Peyer's patch (tissue), 4 donors: ENCODE measurements around the gene CYB5R3. TPM values are rescaled to one million over a fixed set of nuclear protein-coding genes. Genes with fewer than 3 reads are reported as not detected.

ENCODE experiments used
- DNase-seq, 3 donors: peaks; one replicate each; pipeline ENCODE4 v3.0.0-alpha.2; 2017 to 2019
- H3K27ac ChIP-seq, 4 donors: fragments of 200-600 bp; sonication (generic); one replicate each; pipeline ENCODE4 v1.5.1; 2016 to 2019
- H3K27me3 ChIP-seq, 2 donors: fragments of 200-600 bp; sonication (generic); one replicate each; pipeline ENCODE4 v1.5.1; 2019
- H3K36me3 ChIP-seq, 3 donors: fragments of 200-600 bp; sonication (generic); one replicate each; pipeline ENCODE4 v1.5.1; 2016 to 2019
- H3K4me1 ChIP-seq, 4 donors: fragments of 200-600 bp; sonication (generic); one replicate each; pipeline ENCODE4 v1.5.1; 2016 to 2019
- H3K4me3 ChIP-seq, 4 donors: fragments of 200-600 bp; sonication (generic); 1 replicate in 3 of 4; 2 replicates in 1 of 4; pipeline ENCODE4 v1.5.1; 2016 to 2019; ENCODE audit warnings: mild to moderate bottlenecking in 1 of 4
- H3K9me3 ChIP-seq, 4 donors: fragments of 200-600 bp; sonication (generic); one replicate each; pipeline ENCODE4 v1.5.1; 2016 to 2019; ENCODE audit warnings: mild to moderate bottlenecking in 1 of 4
- POLR2A ChIP-seq, 2 donors: fragments of 450-650 bp; IDR thresholded peaks; one replicate each; pipeline ENCODE4 v1.5.1; 2017; ENCODE audit warnings: antibody characterized with exemption in 2 of 2, mild to moderate bottlenecking in 2 of 2, moderate library complexity in 2 of 2
- total RNA-seq, 4 donors: library from RNA; depleted of rRNA; stranded (reverse); fragments of >200 nt; gene quantifications; one replicate each; pipeline ENCODE4 v1.1.0, GENCODE V29; 2016
- TF ChIP-seq, protein P1 (sequence below), 6 experiments: fragments of 450-650 bp in 4 of 6; fragments of 200-600 bp in 2 of 6; sonication (generic) in 1 of 6; IDR thresholded peaks; one replicate each; pipeline ENCODE4 v1.5.1; 2017 to 2019; ENCODE audit warnings: antibody characterized with exemption in 6 of 6, mild to moderate bottlenecking in 3 of 6, moderate library complexity in 1 of 6

CYB5R3 gene
- total RNA-seq, 4 donors from 2014 or later = 59.4 to 147 (median 117) TPM

DNA sequence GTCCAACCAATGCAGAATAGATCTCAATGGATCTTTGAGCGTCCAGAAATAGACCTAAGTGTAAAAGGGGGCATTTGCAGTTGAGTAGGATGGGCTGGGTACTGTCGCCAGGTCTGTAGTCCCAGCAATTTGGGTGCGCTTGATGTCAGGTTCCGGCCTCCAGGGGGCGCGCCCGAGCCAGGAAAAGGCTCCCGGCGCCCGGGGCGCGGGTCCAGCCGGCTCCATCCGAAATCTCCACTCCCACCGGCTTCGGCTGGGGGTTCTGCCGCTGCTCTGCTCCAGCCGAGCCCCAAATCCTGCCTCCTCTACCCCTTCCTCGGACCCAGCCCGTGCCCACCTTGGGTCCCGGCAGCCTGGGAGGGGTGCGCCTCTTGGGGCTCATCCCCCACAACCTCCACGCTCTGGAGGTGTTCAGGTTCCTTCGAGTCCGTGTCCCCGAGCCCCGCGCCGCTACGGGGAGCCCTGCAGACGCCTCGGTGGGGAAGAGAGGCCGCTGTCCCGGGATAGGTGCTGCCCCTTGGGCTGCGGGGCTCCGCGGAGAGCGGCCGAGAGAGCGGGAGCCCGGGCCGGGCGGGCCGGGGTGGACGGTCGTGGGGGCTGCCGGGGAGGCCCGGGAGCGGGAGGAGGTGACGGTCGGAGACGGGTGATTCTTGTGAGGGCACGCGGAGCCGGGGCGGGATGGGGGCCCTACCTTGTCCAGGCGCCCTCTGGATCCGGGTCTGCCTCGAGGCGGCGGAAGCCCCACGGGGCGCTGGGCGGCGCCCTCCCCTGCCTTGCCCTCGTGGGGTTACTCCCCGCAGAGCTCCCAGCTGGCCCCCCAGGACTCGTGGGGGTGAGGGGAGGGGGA, 13.0 kb upstream of the CYB5R3 start:
- Histone ChIP-seq H3K36me3 (no peaks in the 10 kb centered on the region), H3K27me3 (no peaks in the 10 kb centered on the region), H3K27ac (peak overlapping the region in 2 of 4 donors; percentile 24 to 70), H3K9me3 (no peaks in the 10 kb centered on the region), H3K4me1 (peaks cover 0 to 12% (median 7%) of the 10 kb centered on the region in 4 donors), H3K4me3 (peak overlapping the region; percentile 41 to 57 (median 56))
- TF ChIP-seq, protein P1, sequence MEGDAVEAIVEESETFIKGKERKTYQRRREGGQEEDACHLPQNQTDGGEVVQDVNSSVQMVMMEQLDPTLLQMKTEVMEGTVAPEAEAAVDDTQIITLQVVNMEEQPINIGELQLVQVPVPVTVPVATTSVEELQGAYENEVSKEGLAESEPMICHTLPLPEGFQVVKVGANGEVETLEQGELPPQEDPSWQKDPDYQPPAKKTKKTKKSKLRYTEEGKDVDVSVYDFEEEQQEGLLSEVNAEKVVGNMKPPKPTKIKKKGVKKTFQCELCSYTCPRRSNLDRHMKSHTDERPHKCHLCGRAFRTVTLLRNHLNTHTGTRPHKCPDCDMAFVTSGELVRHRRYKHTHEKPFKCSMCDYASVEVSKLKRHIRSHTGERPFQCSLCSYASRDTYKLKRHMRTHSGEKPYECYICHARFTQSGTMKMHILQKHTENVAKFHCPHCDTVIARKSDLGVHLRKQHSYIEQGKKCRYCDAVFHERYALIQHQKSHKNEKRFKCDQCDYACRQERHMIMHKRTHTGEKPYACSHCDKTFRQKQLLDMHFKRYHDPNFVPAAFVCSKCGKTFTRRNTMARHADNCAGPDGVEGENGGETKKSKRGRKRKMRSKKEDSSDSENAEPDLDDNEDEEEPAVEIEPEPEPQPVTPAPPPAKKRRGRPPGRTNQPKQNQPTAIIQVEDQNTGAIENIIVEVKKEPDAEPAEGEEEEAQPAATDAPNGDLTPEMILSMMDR (IDR thresholded peaks at IDR 0.05) = peak; percentile 67 to 91 (median 75)
- TF ChIP-seq POLR2A (IDR thresholded peaks at IDR 0.05) = peak in 1 of 2 donors; percentile 14
- DNase-seq = peak; percentile 85 to 94 (median 85)

DNA sequence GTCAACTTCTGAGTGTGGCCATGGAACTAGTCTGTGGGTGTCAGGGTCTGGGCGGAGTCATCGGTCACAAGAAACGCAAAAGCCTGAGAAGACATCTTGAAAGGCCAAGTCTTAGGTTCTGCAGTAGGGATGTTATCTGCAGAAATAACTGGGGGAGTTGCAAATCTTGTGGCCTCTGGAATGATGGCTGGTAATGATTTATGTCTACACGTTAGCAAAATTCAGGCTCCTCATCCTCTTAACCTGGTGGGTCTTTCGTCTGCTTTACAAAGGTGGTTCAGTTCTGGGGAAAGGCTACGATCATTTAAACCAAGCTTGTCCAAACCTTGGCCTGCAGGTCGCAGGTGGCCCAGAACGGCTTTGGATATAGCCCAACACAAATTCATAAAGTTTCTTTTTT, 7.4 kb upstream of the CYB5R3 start:
- TF ChIP-seq, protein P1 (IDR thresholded peaks at IDR 0.05) = no peak
- TF ChIP-seq POLR2A (IDR thresholded peaks at IDR 0.05) = no peak
- no peak overlapping the region for H3K4me3 ChIP-seq
- H3K9me3 ChIP-seq = no peaks in the 10 kb centered on the region
- DNase-seq = no peak
- no peaks in the 10 kb centered on the region for H3K36me3 ChIP-seq
- peaks cover 0 to 1% (median 0%) of the 10 kb centered on the region in 4 donors for H3K4me1 ChIP-seq
- H3K27me3 ChIP-seq = no peaks in the 10 kb centered on the region
- H3K27ac ChIP-seq = peak overlapping the region in 1 of 4 donors; percentile 57

DNA sequence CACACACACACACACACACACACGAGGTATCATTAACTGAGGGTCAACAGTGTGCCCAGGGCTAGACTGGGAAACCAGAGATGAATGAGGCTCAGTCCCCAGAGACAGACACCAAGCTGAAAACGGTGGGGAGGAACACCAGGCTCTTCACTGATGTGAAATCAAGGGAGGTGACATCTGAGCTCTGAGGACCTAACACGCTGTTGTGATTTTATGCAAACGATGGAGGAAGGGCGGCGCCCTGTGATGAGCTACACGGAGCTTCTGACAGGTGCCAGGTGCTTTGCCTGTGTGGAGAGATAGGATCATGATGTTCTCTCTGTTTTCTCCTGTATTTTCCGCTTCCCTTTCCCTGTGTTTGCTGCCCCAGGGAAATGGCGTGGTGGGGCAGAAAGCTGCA, 6.5 kb upstream of the CYB5R3 start:
- H3K27me3 ChIP-seq = no peaks in the 10 kb centered on the region
- H3K4me3 ChIP-seq = no peak overlapping the region
- H3K4me1 ChIP-seq = no peaks in the 10 kb centered on the region
- TF ChIP-seq, protein P1 (IDR thresholded peaks at IDR 0.05) = no peak
- TF ChIP-seq POLR2A (IDR thresholded peaks at IDR 0.05) = no peak
- H3K27ac ChIP-seq = peak overlapping the region in 1 of 4 donors; percentile 57
- H3K36me3 ChIP-seq = no peaks in the 10 kb centered on the region
- H3K9me3 ChIP-seq = no peaks in the 10 kb centered on the region
- peak in 2 of 3 donors; percentile 91 for DNase-seq

DNA sequence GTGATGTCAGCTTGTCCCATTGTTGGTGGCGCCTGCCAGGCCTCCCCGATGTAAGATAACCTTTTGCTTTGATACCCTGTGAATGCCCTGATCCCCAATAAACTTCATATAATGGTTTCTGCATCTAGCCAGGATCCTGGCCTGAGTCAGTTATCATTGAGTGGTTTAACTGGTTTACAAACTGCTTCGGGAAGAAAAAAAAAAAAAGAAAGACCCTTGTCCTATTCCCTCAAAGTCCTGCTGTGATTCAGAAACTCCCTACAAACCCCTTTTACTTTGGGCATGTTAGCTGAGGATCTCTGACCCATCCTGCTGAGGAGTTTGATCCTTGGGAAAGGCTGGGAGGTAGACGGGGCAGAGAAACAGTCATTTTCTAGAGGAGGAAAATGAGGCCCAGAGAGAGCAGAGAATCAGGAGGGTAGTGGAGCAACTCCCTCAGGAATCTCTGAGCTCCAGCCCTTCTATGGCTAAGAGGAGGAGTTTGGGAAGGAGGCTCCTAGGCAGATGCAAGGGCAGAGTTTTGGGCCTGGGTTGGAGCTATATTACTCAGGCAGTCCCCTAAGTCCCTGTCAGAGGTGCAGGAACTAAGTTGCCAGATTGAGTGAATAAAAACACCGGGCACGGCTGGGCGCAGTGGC, 5.4 kb upstream of the CYB5R3 start:
- H3K4me3 ChIP-seq = no peak overlapping the region
- H3K27me3 ChIP-seq = no peaks in the 10 kb centered on the region
- H3K27ac ChIP-seq = peak overlapping the region in 1 of 4 donors; percentile 57
- H3K4me1 ChIP-seq = no peaks in the 10 kb centered on the region
- TF ChIP-seq, protein P1 (IDR thresholded peaks at IDR 0.05) = no peak
- TF ChIP-seq POLR2A (IDR thresholded peaks at IDR 0.05) = no peak
- no peaks in the 10 kb centered on the region for H3K9me3 ChIP-seq
- no peaks in the 10 kb centered on the region for H3K36me3 ChIP-seq
- no peak for DNase-seq

DNA sequence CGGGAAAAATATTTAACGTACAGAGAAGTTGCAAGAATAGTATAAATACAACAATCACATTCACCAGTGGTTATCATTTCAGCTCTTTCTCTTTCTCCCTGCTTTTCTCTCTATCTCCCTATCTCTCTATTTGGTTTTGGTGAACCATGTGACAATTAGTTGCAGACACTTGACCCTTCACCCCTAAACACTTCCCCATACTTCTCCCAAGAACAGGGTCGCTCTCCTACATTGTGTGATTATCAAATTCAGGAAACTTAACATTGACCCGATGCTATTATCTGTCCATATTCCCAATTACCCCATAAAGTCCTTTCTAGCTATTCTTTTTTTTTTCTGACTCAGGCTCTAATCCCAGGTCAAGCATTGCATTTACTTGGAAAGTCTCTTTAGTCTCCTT, 4.8 kb upstream of the CYB5R3 start:
- no peak for DNase-seq
- H3K4me3 ChIP-seq = no peak overlapping the region
- H3K9me3 ChIP-seq = no peaks in the 10 kb centered on the region
- no peaks in the 10 kb centered on the region for H3K36me3 ChIP-seq
- H3K27ac ChIP-seq = no peak overlapping the region
- H3K27me3 ChIP-seq = no peaks in the 10 kb centered on the region
- H3K4me1 ChIP-seq = no peaks in the 10 kb centered on the region
- TF ChIP-seq, protein P1 (IDR thresholded peaks at IDR 0.05) = no peak
- no peak for TF ChIP-seq POLR2A (IDR thresholded peaks at IDR 0.05)
